HepG2 (cell line): ENCODE measurements around the gene SYNGAP1. TPM values are rescaled to one million over a fixed set of nuclear protein-coding genes. Genes with fewer than 3 reads are reported as not detected.

Experiments used
- BORCS8-MEF2B ChIP-seq: sonication (generic); formaldehyde crosslinking; IDR thresholded peaks from 2 replicates; pipeline ENCODE4 v1.8.0; 2022; ENCODE audit warnings: mild to moderate bottlenecking, missing genetic modification reagents
- DR1 ChIP-seq: sonication (generic); formaldehyde crosslinking; IDR thresholded peaks from 2 replicates; pipeline ENCODE4 v1.8.0; 2021; ENCODE audit warnings: mild to moderate bottlenecking, missing genetic modification reagents, inconsistent platforms
- GMEB2 ChIP-seq: IDR thresholded peaks from 2 replicates; pipeline ENCODE4 v1.6.1; 2016; ENCODE audit warnings: missing biosample characterization, missing genetic modification reagents, low read depth
- KAT8 ChIP-seq: IDR thresholded peaks from 2 replicates; pipeline ENCODE4 v1.6.1; 2016; ENCODE audit warnings: missing genetic modification reagents, missing compliant biosample characterization
- NONO ChIP-seq, 2 experiments: fragments of 450-650 bp in 1 of 2; sonication (generic) in 1 of 2; formaldehyde crosslinking in 1 of 2; IDR thresholded peaks in 1 of 2; conservative IDR thresholded peaks in 1 of 2; 2 replicates each; pipeline versions ENCODE4 v1.6.1 to v1.8.0; 2017 to 2022; ENCODE audit warnings: mild to moderate bottlenecking in 1 of 2, missing genetic modification reagents in 1 of 2, moderate library complexity in 1 of 2
- PRPF4 ChIP-seq: fragments of 200-400 bp; formaldehyde crosslinking; IDR thresholded peaks from 2 replicates; pipeline ENCODE4 v1.6.1; 2016; ENCODE audit warnings: low read length, low read depth; ENCODE audit not compliant: poor library complexity, severe bottlenecking
- SATB2 ChIP-seq: sonication (generic); formaldehyde crosslinking; IDR thresholded peaks from 2 replicates; pipeline ENCODE4 v1.5.0; 2020; ENCODE audit warnings: missing genetic modification reagents
- SMC3 ChIP-seq: IDR thresholded peaks from 2 replicates; pipeline ENCODE4 v1.6.1; 2011; ENCODE audit warnings: low read length, improper control_type of control experiment
- STAT6 ChIP-seq: sonication (generic); formaldehyde crosslinking; IDR thresholded peaks from 2 replicates; pipeline ENCODE4 v1.4.0; 2020; ENCODE audit warnings: missing genetic modification reagents, mild to moderate bottlenecking, borderline replicate concordance
- TEAD3 ChIP-seq: optimal IDR thresholded peaks from 2 replicates; pipeline ENCODE3; 2016; ENCODE audit warnings: borderline replicate concordance
- THAP8 ChIP-seq: sonication (generic); formaldehyde crosslinking; IDR thresholded peaks from 2 replicates; pipeline ENCODE4 v1.5.1; 2020; ENCODE audit warnings: missing genetic modification reagents, mild to moderate bottlenecking, borderline replicate concordance
- ZNF468 ChIP-seq: sonication (generic); formaldehyde crosslinking; IDR thresholded peaks from 2 replicates; pipeline ENCODE4 v1.8.0; 2022; ENCODE audit warnings: mild to moderate bottlenecking, moderate library complexity, missing genetic modification reagents
- ZNF770 ChIP-seq: sonication (generic); formaldehyde crosslinking; IDR thresholded peaks from 2 replicates; pipeline ENCODE4 v1.5.0; 2020; ENCODE audit warnings: mild to moderate bottlenecking, missing genetic modification reagents
- polyA plus RNA-seq, 8 experiments: library from polyadenylated mRNA; depleted of rRNA in 3 of 8; stranded (reverse) in 7 of 8; unstranded in 1 of 8; fragments of >200 nt; fragmentation: Illumina TruSeq in 4 of 8; extraction: Trizol in 4 of 8; gene quantifications; 2 replicates each; pipeline versions ENCODE4 v1.2.1 to v1.2.3, GENCODE V29; 2011 to 2016; ENCODE audit warnings: low read depth in 4 of 8, missing spikeins in 1 of 8, mixed read lengths in 1 of 8; ENCODE audit not compliant: insufficient read depth in 1 of 8
- total RNA-seq, 5 experiments: library from RNA; depleted of rRNA; stranded (reverse); fragments of >200 nt; fragmentation: Illumina TruSeq; extraction: Trizol; gene quantifications; 2 replicates each; pipeline ENCODE4 v1.2.3, GENCODE V29; 2016; ENCODE audit warnings: low read depth in 1 of 5
- TF ChIP-seq, protein P1 (sequence below): IDR thresholded peaks from 2 replicates; pipeline ENCODE4 v1.6.1; 2012; ENCODE audit warnings: inconsistent platforms
- TF ChIP-seq, protein P2 (sequence below): fragments of 450-650 bp; IDR thresholded peaks from 2 replicates; pipeline ENCODE4 v1.6.1; 2016
- TF ChIP-seq, protein P3 (sequence below): sonication (generic); formaldehyde crosslinking; IDR thresholded peaks from 2 replicates; pipeline ENCODE4 v1.5.0; 2020; ENCODE audit warnings: mild to moderate bottlenecking, missing genetic modification reagents, borderline replicate concordance

The SYNGAP1 gene
- total and polyA plus RNA-seq, 2 of the 13 experiments (the other 11 are each of a cell fraction or from before 2014, with no cell fraction given), result 0.75 to 1.1 TPM

- TF ChIP-seq PRPF4 (no peak), THAP8 (CRISPR knock-in tag) (no peak), ZNF468 (CRISPR knock-in tag) (peak; percentile 57; the same call in 1 of the 2 replicates), TEAD3 (CRISPR knock-in tag) (peak; percentile 74), SMC3 (peak; percentile 70), ZNF770 (CRISPR knock-in tag) (peak; percentile 17), BORCS8-MEF2B (CRISPR knock-in tag) (peak; percentile 98), SATB2 (CRISPR knock-in tag) (peak; percentile 72; the same call in 1 of the 2 replicates), STAT6 (CRISPR knock-in tag) (peak; percentile 98), KAT8 (CRISPR knock-in tag) (peak; percentile 96), DR1 (CRISPR knock-in tag) (peak; percentile 69), GMEB2 (CRISPR knock-in tag) (peak; percentile 95), NONO (IDR thresholded peaks at IDR 0.05) (no peak), NONO (CRISPR knock-in tag; conservative IDR thresholded peaks at IDR 0.05) (peak; percentile 98)
- TF ChIP-seq, protein P1, sequence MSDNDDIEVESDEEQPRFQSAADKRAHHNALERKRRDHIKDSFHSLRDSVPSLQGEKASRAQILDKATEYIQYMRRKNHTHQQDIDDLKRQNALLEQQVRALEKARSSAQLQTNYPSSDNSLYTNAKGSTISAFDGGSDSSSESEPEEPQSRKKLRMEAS, result peak; percentile 96
- TF ChIP-seq, protein P2, sequence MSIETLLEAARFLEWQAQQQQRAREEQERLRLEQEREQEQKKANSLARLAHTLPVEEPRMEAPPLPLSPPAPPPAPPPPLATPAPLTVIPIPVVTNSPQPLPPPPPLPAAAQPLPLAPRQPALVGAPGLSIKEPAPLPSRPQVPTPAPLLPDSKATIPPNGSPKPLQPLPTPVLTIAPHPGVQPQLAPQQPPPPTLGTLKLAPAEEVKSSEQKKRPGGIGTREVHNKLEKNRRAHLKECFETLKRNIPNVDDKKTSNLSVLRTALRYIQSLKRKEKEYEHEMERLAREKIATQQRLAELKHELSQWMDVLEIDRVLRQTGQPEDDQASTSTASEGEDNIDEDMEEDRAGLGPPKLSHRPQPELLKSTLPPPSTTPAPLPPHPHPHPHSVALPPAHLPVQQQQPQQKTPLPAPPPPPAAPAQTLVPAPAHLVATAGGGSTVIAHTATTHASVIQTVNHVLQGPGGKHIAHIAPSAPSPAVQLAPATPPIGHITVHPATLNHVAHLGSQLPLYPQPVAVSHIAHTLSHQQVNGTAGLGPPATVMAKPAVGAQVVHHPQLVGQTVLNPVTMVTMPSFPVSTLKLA, result peak; percentile 85
- TF ChIP-seq, protein P3, sequence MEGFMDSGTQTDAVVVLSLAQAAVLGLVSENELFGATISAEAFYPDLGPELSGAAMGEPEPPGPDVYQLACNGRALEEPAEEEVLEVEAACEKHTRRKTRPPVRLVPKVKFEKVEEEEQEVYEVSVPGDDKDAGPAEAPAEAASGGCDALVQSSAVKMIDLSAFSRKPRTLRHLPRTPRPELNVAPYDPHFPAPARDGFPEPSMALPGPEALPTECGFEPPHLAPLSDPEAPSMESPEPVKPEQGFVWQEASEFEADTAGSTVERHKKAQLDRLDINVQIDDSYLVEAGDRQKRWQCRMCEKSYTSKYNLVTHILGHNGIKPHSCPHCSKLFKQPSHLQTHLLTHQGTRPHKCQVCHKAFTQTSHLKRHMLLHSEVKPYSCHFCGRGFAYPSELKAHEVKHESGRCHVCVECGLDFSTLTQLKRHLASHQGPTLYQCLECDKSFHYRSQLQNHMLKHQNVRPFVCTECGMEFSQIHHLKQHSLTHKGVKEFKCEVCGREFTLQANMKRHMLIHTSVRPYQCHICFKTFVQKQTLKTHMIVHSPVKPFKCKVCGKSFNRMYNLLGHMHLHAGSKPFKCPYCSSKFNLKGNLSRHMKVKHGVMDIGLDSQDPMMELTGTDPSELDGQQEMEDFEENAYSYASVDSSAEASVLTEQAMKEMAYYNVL (CRISPR knock-in tag), result 0 out of 2 replicates have a peak, but pooled peaks have one; percentile 29
Measured at GRCh38 chr6:33391278-33391921, 28.5 kb upstream of the SYNGAP1 start, which contains the start of gene KIFC1 (continued).
